HepG2 (cell line): ENCODE measurements around the gene PLA2G4C. TPM values are rescaled to one million over a fixed set of nuclear protein-coding genes. Genes with fewer than 3 reads are reported as not detected.

Source experiments
- ATAC-seq: fragments of 200-7000 bp; cut with Tn5 transposase; 3 replicates; pipeline ENCODE4 v1.9.1; 2020; ENCODE audit warnings: mild to moderate bottlenecking, moderate library complexity
- BruUV-seq: library from RNA; stranded (reverse); fragments of 400-500 nt; replicated peaks from 2 replicates; lab custom pipeline; 2021; lab: Mats Ljungman, UMichigan
- CTCF ChIA-PET: fragments of 300-600 bp; formaldehyde crosslinking; extraction: SDS; loops from one replicate; lab custom pipeline; 2021; ENCODE audit warnings: low total read pairs, inconsistent platforms, low intra/inter-chr PET ratio; lab: Yijun Ruan, JAX
- POLR2A ChIA-PET: fragments of 350-600 bp; sonication (Branson Sonifier 250); formaldehyde crosslinking; loops from one replicate; lab custom pipeline; 2020; ENCODE audit warnings: antibody characterized with exemption, inconsistent platforms; lab: Yijun Ruan, JAX
- DNase-seq: peaks from one replicate; pipeline ENCODE4 v3.0.0-alpha.2; 2015; ENCODE audit warnings: low spot score
- FAIRE-seq: peaks from 3 replicates; lab custom pipeline; 2011; peaks lifted over from hg19 to GRCh38; lab: Jason Lieb, UNC
- H2AFZ ChIP-seq: one replicate; pipeline ENCODE4 v1.6.1; 2011; ENCODE audit warnings: low read length, inconsistent platforms
- H3K27ac ChIP-seq: fragments of 300-600 bp; 3 replicates; pipeline ENCODE4 v1.8.0; 2011; ENCODE audit warnings: mixed run types, mild to moderate bottlenecking, mixed read lengths, low read length, inconsistent platforms; ENCODE audit not compliant: insufficient read depth; ENCODE audit errors: extremely low read length
- H3K27me3 ChIP-seq, 2 experiments: fragments of 200-600 bp in 1 of 2; 2 replicates in 1 of 2; 3 replicates in 1 of 2; pipeline versions ENCODE4 v1.6.0 to v1.8.0; 2011; ENCODE audit warnings: low read length in 2 of 2, mild to moderate bottlenecking in 2 of 2, moderate library complexity in 2 of 2, inconsistent platforms in 1 of 2; ENCODE audit not compliant: insufficient read depth in 2 of 2, control insufficient read depth in 1 of 2
- H3K36me3 ChIP-seq, 2 experiments: fragments of 200-600 bp in 1 of 2; replicated peaks in 1 of 2; 2 replicates in 1 of 2; 3 replicates in 1 of 2; pipeline versions ENCODE4 v1.5.1 to v1.8.0; 2011; ENCODE audit warnings: low read length in 2 of 2, inconsistent platforms in 1 of 2; ENCODE audit not compliant: insufficient read depth in 2 of 2, control insufficient read depth in 1 of 2
- H3K4me1 ChIP-seq: 2 replicates; pipeline ENCODE4 v1.5.1; 2012; ENCODE audit warnings: low read length, inconsistent platforms; ENCODE audit not compliant: insufficient read depth
- H3K4me2 ChIP-seq: 2 replicates; pipeline ENCODE4 v1.6.0; 2011; ENCODE audit warnings: low read depth, low read length, inconsistent platforms
- H3K4me3 ChIP-seq, 3 experiments: fragments of 200-600 bp in 1 of 3; sonication (generic), shearing (Covaris generic) in 1 of 3; replicated peaks in 1 of 3; 2 replicates each; pipeline ENCODE4 v1.5.1; 2011 to 2016; ENCODE audit warnings: low read length in 3 of 3, inconsistent platforms in 2 of 3, low read depth in 2 of 3, mild to moderate bottlenecking in 2 of 3, control low read depth in 1 of 3, mixed read lengths in 1 of 3; ENCODE audit not compliant: insufficient read depth in 1 of 3
- H3K79me2 ChIP-seq: one replicate; pipeline ENCODE4 v1.6.1; 2011; ENCODE audit warnings: low read length, inconsistent platforms; ENCODE audit not compliant: insufficient read depth
- H3K9ac ChIP-seq: 2 replicates; pipeline ENCODE4 v1.6.0; 2011; ENCODE audit warnings: mild to moderate bottlenecking, low read depth, low read length, inconsistent platforms; ENCODE audit not compliant: insufficient read depth
- H3K9me3 ChIP-seq: 2 replicates; pipeline ENCODE4 v1.5.1; 2012; ENCODE audit warnings: mild to moderate bottlenecking, low read length
- H4K20me1 ChIP-seq: 2 replicates; pipeline ENCODE4 v1.6.0; 2011; ENCODE audit warnings: inconsistent platforms, mild to moderate bottlenecking, low read length, moderate library complexity; ENCODE audit not compliant: insufficient read depth
- CCDC6 ChIP-seq: sonication (generic); formaldehyde crosslinking; IDR thresholded peaks from 2 replicates; pipeline ENCODE4 v1.8.1; 2022; ENCODE audit warnings: mild to moderate bottlenecking, missing genetic modification reagents, moderate library complexity
- CTCF ChIP-seq: sonication (generic); formaldehyde crosslinking; IDR thresholded peaks from 2 replicates; pipeline ENCODE4 v1.5.0; 2020; ENCODE audit warnings: mild to moderate bottlenecking, missing genetic modification reagents, moderate library complexity
- MNT ChIP-seq: fragments of 450-650 bp; IDR thresholded peaks from 2 replicates; pipeline ENCODE4 v1.6.1; 2016
- RAD21 ChIP-seq: fragments of 450-650 bp; formaldehyde crosslinking; IDR thresholded peaks from 2 replicates; pipeline ENCODE4 v1.5.0; 2020; ENCODE audit warnings: mild to moderate bottlenecking
- SMC3 ChIP-seq: IDR thresholded peaks from 2 replicates; pipeline ENCODE4 v1.6.1; 2011; ENCODE audit warnings: low read length, improper control_type of control experiment
- ZBTB49 ChIP-seq: sonication (generic); formaldehyde crosslinking; IDR thresholded peaks from 2 replicates; pipeline ENCODE4 v1.4.0; 2020; ENCODE audit warnings: missing genetic modification reagents, borderline replicate concordance
- ZMYM4 ChIP-seq: sonication (generic); formaldehyde crosslinking; IDR thresholded peaks from 2 replicates; pipeline ENCODE4 v1.8.1; 2023; ENCODE audit warnings: mild to moderate bottlenecking, missing genetic modification reagents
- ZNF574 ChIP-seq: sonication (generic); formaldehyde crosslinking; IDR thresholded peaks from 2 replicates; pipeline ENCODE4 v1.4.0; 2020; ENCODE audit warnings: missing genetic modification reagents
- WGBS: methylation state at CpG from one replicate; pipeline ENCODE4 v1.1.6; 2017; ENCODE audit warnings: low lambda C conversion rate; 5-methylcytosine and 5-hydroxymethylcytosine counted together
- in situ Hi-C: cut with HindIII; loops from 2 replicates; pipeline ENCODE4 v1.10.0; 2017; ENCODE audit warnings: low pct_unique_long_range_greater_than_20kb; ENCODE audit not compliant: extremely low pct_ligation_motif_present
- intact Hi-C: fragments of 100-400 bp; cut with micrococcal nuclease; formaldehyde crosslinking; loops from one replicate; pipeline ENCODE4 v1.10.0; 2022; ENCODE audit not compliant: unreplicated experiment
- polyA plus RNA-seq, 8 experiments: library from polyadenylated mRNA; depleted of rRNA in 3 of 8; stranded (reverse) in 7 of 8; unstranded in 1 of 8; fragments of >200 nt; fragmentation: Illumina TruSeq in 4 of 8; extraction: Trizol in 4 of 8; gene quantifications; 2 replicates each; pipeline versions ENCODE4 v1.2.1 to v1.2.3, GENCODE V29; 2011 to 2016; ENCODE audit warnings: low read depth in 4 of 8, missing spikeins in 1 of 8, mixed read lengths in 1 of 8; ENCODE audit not compliant: insufficient read depth in 1 of 8
- total RNA-seq, 5 experiments: library from RNA; depleted of rRNA; stranded (reverse); fragments of >200 nt; fragmentation: Illumina TruSeq; extraction: Trizol; gene quantifications; 2 replicates each; pipeline ENCODE4 v1.2.3, GENCODE V29; 2016; ENCODE audit warnings: low read depth in 1 of 5

Gene PLA2G4C
- total and polyA plus RNA-seq, 2 of the 13 experiments (the other 11 are each of a cell fraction or from before 2014, with no cell fraction given): 1.6 to 1.7 TPM

GRCh38 chr19:48085904-48086864, 24.4 kb downstream of the PLA2G4C start:
- CTCF ChIA-PET: no interaction called here
- H3K4me3 ChIP-seq: no peak overlapping the region; a peak in 1 of 6 replicates
- DNase-seq (no peak), FAIRE-seq (peak; percentile 46), ATAC-seq (peak; percentile 92)
- intact Hi-C loops (no loop called here), in situ Hi-C loops (no loop called here)
- 0% methylated on average over 2 of the region's 7 CpGs for WGBS
- H3K9me3 ChIP-seq: no peaks in the 10 kb centered on the region
- H4K20me1 ChIP-seq: no peaks in the 10 kb centered on the region
- no peak for TF ChIP-seq CCDC6 (CRISPR knock-in tag)
- TF ChIP-seq MNT: peak; percentile 96
- TF ChIP-seq SMC3: peak; percentile 46; the same call in 1 of the 2 replicates
- TF ChIP-seq CTCF (CRISPR knock-in tag): peak; percentile 60
- TF ChIP-seq RAD21 (CRISPR knock-in tag): 0 out of 2 replicates have a peak, but pooled peaks have one; percentile 23
- TF ChIP-seq ZNF574 (CRISPR knock-in tag): peak; percentile 98
- TF ChIP-seq ZMYM4 (CRISPR knock-in tag): peak; percentile 61
- TF ChIP-seq ZBTB49 (CRISPR knock-in tag): no peak
- no peak overlapping the region for H3K27ac ChIP-seq
- H3K27me3 ChIP-seq: no peaks in the 10 kb centered on the region
- POLR2A ChIA-PET: no interaction called here
- no peak overlapping the region for H2AFZ ChIP-seq
- no peaks in the 10 kb centered on the region for H3K4me1 ChIP-seq
- no peak overlapping the region for H3K9ac ChIP-seq
- H3K4me2 ChIP-seq: peak overlapping the region; percentile 38
- H3K36me3 ChIP-seq: no peaks in the 10 kb centered on the region
- no TSS peak for BruUV-seq
- no peaks in the 10 kb centered on the region for H3K79me2 ChIP-seq
